Urinary bladder (tissue), 4 donors: ENCODE data around the gene PRR18. TPM values are rescaled to one million over a fixed set of nuclear protein-coding genes. Genes with fewer than 3 reads are reported as not detected.

Source experiments
- DNase-seq: peaks from one replicate; pipeline ENCODE4 v3.0.0-alpha.2; 2015; ENCODE audit errors: extremely low spot score
- H3K27ac ChIP-seq: one replicate; pipeline ENCODE4 v1.5.1; 2013; ENCODE audit warnings: low read depth, mild to moderate bottlenecking, moderate library complexity
- H3K36me3 ChIP-seq: one replicate; pipeline ENCODE4 v1.6.1; 2013; ENCODE audit warnings: mild to moderate bottlenecking, moderate library complexity; ENCODE audit not compliant: insufficient read depth
- H3K4me1 ChIP-seq: one replicate; pipeline ENCODE4 v1.6.1; 2013; ENCODE audit warnings: mild to moderate bottlenecking, moderate library complexity; ENCODE audit not compliant: insufficient read depth
- H3K4me3 ChIP-seq: one replicate; pipeline ENCODE4 v1.5.1; 2013; ENCODE audit warnings: low read depth, low read length
- WGBS: extraction: QIAGEN DNeasy Blood & Tissue Kit; methylation state at CpG from one replicate; pipeline ENCODE4 v1.1.7; 2013; 5-methylcytosine and 5-hydroxymethylcytosine counted together
- polyA plus RNA-seq: library from polyadenylated mRNA; stranded (reverse); fragments of 200-250 nt; gene quantifications from one replicate; pipeline ENCODE4 v1.2.3, GENCODE V29; 2013
- total RNA-seq: library from RNA; depleted of rRNA; stranded (reverse); fragments of >200 nt; gene quantifications from one replicate; pipeline ENCODE4 v1.2.3, GENCODE V29; 2014
- donor health status: healthy with polysubstance abuse.
- donor health status: healthy.

Gene PRR18
- total and polyA plus RNA-seq, 2 donors = not detected

- no peaks in the 10 kb centered on the region for H3K36me3 ChIP-seq
- WGBS = 90% methylated on average over 5 of the region's 5 CpGs
- no peak overlapping the region for H3K27ac ChIP-seq
- DNase-seq = no peak
- H3K4me3 ChIP-seq = no peak overlapping the region
- no peaks in the 10 kb centered on the region for H3K4me1 ChIP-seq
These were observed 40.7 kb downstream of the PRR18 start for GRCh38 chr6:166267526-166267925.

GRCh38 chr6:166266336-166266735 is 41.9 kb downstream of the PRR18 start:
- WGBS = 87% methylated on average over 3 of the region's 3 CpGs
- Histone ChIP-seq H3K36me3 (no peaks in the 10 kb centered on the region), H3K4me1 (no peaks in the 10 kb centered on the region), H3K27ac (no peak overlapping the region), H3K4me3 (no peak overlapping the region)
- DNase-seq = no peak

- no peak overlapping the region for H3K27ac ChIP-seq
- WGBS = 81% methylated on average over 17 of the region's 17 CpGs
- H3K4me1 ChIP-seq = no peaks in the 10 kb centered on the region
- no peak overlapping the region for H3K4me3 ChIP-seq
- no peaks in the 10 kb centered on the region for H3K36me3 ChIP-seq
- no peak for DNase-seq
These were observed 45.3 kb downstream of the PRR18 start for GRCh38 chr6:166262743-166263515.

- WGBS = 78% methylated on average over 20 of the region's 20 CpGs
- no peak for DNase-seq
- H3K36me3 ChIP-seq = no peaks in the 10 kb centered on the region
- H3K4me3 ChIP-seq = no peak overlapping the region
- no peaks in the 10 kb centered on the region for H3K4me1 ChIP-seq
- no peak overlapping the region for H3K27ac ChIP-seq
These were observed 48.8 kb downstream of the PRR18 start for GRCh38 chr6:166259296-166259977.

GRCh38 chr6:166258854-166259276 is 49.3 kb downstream of the PRR18 start:
- DNase-seq = no peak
- no peaks in the 10 kb centered on the region for H3K4me1 ChIP-seq
- H3K27ac ChIP-seq = no peak overlapping the region
- 66% methylated on average over 10 of the region's 10 CpGs for whole genome bisulfite sequencing
- no peaks in the 10 kb centered on the region for H3K36me3 ChIP-seq
- H3K4me3 ChIP-seq = no peak overlapping the region

GRCh38 chr6:166257911-166258318 is 50.3 kb downstream of the PRR18 start:
- Histone ChIP-seq H3K4me1 (no peaks in the 10 kb centered on the region), H3K36me3 (no peaks in the 10 kb centered on the region), H3K4me3 (no peak overlapping the region), H3K27ac (no peak overlapping the region)
- WGBS = 64% methylated on average over 7 of the region's 7 CpGs
- no peak for DNase-seq

Other genes starting within 250 kb of the PRR18 start
- not detected for gene TBXT, start 140.5 kb downstream of the PRR18 start, total RNA-seq
- gene TBXT, start 140.5 kb downstream of the PRR18 start, polyA plus RNA-seq = not detected
- gene SFT2D1, start 34.2 kb upstream of the PRR18 start, total RNA-seq = 37.4 TPM
- 47.2 TPM for gene SFT2D1, start 34.2 kb upstream of the PRR18 start, polyA plus RNA-seq
- gene MPC1, start 74.5 kb upstream of the PRR18 start, total RNA-seq = 40.9 TPM
- gene MPC1, start 74.5 kb upstream of the PRR18 start, polyA plus RNA-seq = 71.4 TPM